Mammary epithelial cell (primary cell): ENCODE measurements around the gene NFATC3.

Experiments used
- CTCF ChIP-seq, 2 donors: IDR thresholded peaks in 1 of 2; conservative IDR thresholded peaks in 1 of 2; 2 replicates each; pipeline ENCODE4 v1.5.1; 2011 to 2012; ENCODE audit warnings: inconsistent platforms in 2 of 2, low read length in 2 of 2, mild to moderate bottlenecking in 2 of 2, control low read depth in 1 of 2, low read depth in 1 of 2; ENCODE audit not compliant: insufficient read depth in 1 of 2; ENCODE audit errors: extremely low read depth in 1 of 2
- EZH2 ChIP-seq: IDR thresholded peaks from 2 replicates; pipeline ENCODE4 v1.6.1; 2012; ENCODE audit warnings: low read length, inconsistent platforms, borderline replicate concordance

GRCh38 chr16:68086336-68086841 is 1.2 kb downstream of the NFATC3 start:
- no peak for TF ChIP-seq CTCF (conservative IDR thresholded peaks at IDR 0.05 in 1 of 2, IDR thresholded peaks at IDR 0.05 in 1 of 2; ENCODE audit: extremely low read depth in 1 of 2, insufficient read depth in 1 of 2, low read depth in 1 of 2, low read length in 2 of 2)
- no peak for TF ChIP-seq EZH2
